HG03432 (cell line): ENCODE data around the gene JRKL.

Source experiments
- ATAC-seq: cut with Tn5 transposase; IDR thresholded peaks from one replicate; pipeline ENCODE4 v1.9.1; 2021; ENCODE audit warnings: mild to moderate bottlenecking, moderate library complexity; ENCODE audit not compliant: unreplicated experiment

JRKL gene

GRCh38 chr11:96389720-96390487 is at the start of gene JRKL, which contains the start of gene CCDC82:
TSS of gene JRKL (plus strand) at chr11:96390013. CDS start at chr11:96390650, 637 bp downstream.
TSS of gene CCDC82 (minus strand) at chr11:96389912. CDS start at chr11:96384747, 5,165 bp downstream.
- peak; percentile 96 for ATAC-seq

DNA sequence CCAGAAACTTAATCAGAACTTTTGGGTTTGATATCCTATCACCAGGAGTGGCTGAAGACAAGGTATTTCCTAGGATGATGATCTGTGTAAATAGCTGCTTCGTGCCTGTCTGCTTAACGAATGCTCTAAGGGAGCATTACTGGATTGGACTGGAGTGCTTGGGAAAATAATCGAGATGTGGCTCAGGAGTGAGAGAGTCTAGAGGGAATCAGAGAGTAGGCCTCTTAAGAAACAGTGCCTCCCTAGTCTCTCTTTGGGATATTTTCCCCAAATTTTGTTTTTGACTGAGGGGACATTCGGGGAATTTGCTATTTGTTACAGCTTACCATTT is 49.3 kb upstream of the JRKL start:
- no peak for ATAC-seq

- peak; percentile 45 for ATAC-seq
These were observed 48.4 kb upstream of the JRKL start for GRCh38 chr11:96341211-96342013.

DNA sequence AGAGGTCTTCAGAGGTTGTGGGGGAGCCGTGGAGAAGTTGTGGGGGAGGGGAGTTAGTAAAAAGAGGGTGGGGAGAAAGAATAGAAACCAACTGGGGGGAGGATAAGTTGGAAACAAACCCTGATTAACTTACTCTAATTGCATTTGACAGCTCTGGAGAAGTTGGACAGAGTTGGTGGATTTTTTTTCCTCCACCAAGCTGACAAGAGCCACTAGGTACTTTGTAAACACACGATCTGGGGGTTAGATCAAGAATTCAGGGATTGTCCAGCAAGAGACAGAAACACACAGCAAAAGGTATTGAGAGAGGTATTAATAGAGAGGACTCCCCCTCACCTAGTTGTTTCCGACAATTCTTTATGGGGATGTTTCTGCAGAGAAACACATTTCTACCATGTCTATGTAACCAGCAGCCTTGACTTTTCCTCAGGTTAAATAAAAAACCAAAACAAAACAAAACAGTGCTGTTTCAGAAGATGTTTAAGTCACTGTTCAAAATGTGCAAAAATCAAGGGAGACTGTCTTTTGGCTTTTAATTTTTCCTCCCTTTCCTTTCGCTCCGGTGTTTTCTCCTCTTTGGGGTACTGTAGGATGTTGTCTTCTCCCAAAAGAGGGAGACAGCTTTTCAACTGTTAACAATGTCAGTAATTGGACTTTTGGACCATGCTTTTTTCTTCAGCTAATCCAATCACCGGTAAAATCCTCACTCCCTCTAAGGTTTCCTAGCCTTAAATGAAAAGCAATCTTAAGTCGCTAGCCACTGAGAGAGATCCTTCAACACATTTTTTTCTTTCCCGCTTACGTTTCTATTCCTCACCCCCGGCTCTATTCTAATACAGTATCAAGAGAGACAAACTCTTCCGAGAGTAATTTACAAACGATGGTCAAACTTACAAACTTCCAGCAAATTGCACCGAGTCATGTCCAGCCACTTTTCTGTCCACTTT is 47.5 kb upstream of the JRKL start:
- ATAC-seq: no peak

- ATAC-seq: peak; percentile 81
These were observed 46.7 kb upstream of the JRKL start, which contains the start of gene MAML2 for GRCh38 chr11:96342961-96343711. TSS of gene MAML2 (minus strand) at chr11:96343195. CDS start at chr11:96341895, 1,300 bp downstream.

DNA sequence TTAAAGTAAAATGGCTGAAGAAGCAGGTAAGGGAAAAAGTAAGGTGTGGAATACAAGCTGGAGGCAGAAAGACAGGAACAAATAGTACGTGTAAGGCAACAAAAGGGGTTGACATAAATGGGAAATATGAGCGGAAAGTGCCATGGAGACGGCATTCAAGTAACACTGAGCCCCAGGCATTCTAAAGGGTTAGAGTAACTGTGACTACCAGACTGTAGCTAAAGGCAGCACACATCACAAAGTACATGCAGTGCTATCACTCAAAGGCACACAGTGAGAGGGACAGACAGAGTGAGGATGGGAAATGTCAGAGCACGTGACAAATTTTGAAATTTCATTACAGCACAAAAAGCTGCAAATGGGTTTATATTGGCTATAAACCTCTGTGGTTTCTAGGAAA is 33.0 kb upstream of the JRKL start:
- ATAC-seq: no peak

- peak; percentile 60 for ATAC-seq
These were observed 32.0 kb upstream of the JRKL start for GRCh38 chr11:96357794-96358193.

- ATAC-seq: no peak
These were observed 31.5 kb upstream of the JRKL start for GRCh38 chr11:96358321-96358720.

GRCh38 chr11:96361778-96362177 is 28.0 kb upstream of the JRKL start:
- ATAC-seq: no peak

GRCh38 chr11:96365493-96365892 is 24.3 kb upstream of the JRKL start:
- no peak for ATAC-seq

DNA sequence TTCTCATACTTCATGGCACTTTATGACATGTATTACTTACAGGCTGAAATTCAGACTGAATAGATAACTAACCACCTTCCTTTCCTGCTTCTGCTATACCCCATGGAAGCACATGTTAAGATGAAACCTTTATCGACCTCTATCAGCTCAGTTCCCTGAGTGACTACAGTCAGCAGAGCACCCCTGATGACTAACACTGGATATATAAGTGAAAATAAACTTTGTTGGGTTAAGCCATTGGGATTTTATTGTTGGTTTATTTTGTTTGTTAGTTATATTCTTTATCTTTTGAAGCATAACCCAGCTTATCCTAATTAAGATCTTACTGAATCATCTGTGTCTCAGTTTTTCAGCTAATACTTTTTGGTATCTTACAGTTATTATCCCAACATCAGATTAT is 23.8 kb upstream of the JRKL start:
- no peak for ATAC-seq

- ATAC-seq: no peak
These were observed 22.5 kb upstream of the JRKL start for GRCh38 chr11:96367342-96367741.

DNA sequence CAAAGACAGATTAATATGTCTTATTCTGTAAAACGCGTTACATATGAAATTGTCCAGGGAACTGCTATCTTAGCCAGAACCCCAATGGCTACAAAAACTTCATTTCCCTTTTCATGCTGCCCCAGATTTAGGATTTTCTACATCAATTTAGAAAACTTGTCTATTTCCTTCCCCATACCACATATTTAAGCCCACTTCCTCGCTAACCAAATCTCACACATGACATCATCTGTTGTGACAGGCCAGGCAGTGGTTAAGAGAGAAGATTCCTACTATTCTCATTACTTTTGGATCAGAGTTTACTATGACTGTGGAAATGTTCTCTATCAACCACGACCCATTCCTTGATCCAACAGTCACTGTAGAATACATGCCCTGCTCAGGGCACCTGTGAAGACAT is 16.0 kb upstream of the JRKL start:
- ATAC-seq: no peak

DNA sequence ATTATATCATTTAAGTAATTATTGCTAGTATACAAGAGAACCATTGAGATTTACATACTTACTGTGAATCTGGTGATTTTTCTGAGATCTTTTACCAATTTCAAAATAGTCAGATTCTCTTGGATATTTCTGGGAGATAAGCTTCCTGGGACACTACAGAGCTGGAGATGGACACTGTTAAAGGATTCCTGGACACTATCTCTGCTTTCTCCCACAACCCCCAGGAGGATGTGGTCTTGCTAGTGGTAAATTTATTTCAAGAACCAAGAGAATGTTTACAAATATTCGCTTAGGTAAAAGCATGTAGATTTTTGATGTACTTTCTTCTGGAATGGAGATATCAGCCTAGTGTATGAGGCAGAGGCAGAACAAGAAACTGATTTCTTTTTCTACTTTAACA is 13.0 kb upstream of the JRKL start:
- ATAC-seq: no peak

- ATAC-seq: no peak
These were observed 5.7 kb upstream of the JRKL start for GRCh38 chr11:96384156-96384555.

GRCh38 chr11:96385187-96385586 is 4.6 kb upstream of the JRKL start:
- no peak for ATAC-seq

- ATAC-seq: peak; percentile 59
These were observed 708 bp upstream of the JRKL start for GRCh38 chr11:96388891-96389719.

DNA sequence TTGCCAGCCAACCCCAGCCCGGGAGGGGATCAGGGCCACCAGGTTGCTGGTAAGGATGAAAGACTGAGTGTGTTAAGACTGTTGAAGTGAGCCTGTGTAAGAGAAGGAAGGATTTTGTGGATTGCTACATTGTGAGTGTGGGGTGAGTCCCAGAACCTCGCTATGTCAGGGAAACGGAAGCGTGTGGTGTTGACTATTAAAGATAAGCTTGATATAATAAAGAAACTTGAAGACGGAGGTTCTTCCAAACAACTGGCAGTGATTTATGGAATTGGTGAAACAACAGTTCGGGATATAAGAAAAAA is 627 bp downstream of the JRKL start:
- ATAC-seq: no peak

- ATAC-seq: no peak
These were observed 2.0 kb downstream of the JRKL start for GRCh38 chr11:96391698-96392307.
